Measurements from ENCODE around the gene SCYL2. TPM values are rescaled to one million over a fixed set of nuclear protein-coding genes. Genes with fewer than 3 reads are reported as not detected.

The SCYL2 gene
- total RNA-seq, 2 donors from 2014 or later, result 13.8 to 23.1 TPM

GRCh38 chr12:100317371-100317770 lies 50.4 kb downstream of the SCYL2 start:
- TF ChIP-seq, protein P1, sequence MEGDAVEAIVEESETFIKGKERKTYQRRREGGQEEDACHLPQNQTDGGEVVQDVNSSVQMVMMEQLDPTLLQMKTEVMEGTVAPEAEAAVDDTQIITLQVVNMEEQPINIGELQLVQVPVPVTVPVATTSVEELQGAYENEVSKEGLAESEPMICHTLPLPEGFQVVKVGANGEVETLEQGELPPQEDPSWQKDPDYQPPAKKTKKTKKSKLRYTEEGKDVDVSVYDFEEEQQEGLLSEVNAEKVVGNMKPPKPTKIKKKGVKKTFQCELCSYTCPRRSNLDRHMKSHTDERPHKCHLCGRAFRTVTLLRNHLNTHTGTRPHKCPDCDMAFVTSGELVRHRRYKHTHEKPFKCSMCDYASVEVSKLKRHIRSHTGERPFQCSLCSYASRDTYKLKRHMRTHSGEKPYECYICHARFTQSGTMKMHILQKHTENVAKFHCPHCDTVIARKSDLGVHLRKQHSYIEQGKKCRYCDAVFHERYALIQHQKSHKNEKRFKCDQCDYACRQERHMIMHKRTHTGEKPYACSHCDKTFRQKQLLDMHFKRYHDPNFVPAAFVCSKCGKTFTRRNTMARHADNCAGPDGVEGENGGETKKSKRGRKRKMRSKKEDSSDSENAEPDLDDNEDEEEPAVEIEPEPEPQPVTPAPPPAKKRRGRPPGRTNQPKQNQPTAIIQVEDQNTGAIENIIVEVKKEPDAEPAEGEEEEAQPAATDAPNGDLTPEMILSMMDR (IDR thresholded peaks at IDR 0.05), result no peak
- no peak for TF ChIP-seq POLR2A (IDR thresholded peaks at IDR 0.05)
- Histone ChIP-seq H3K36me3 (replicated peaks in 1 of 2; ENCODE audit: insufficient read depth in 1 of 2, low read depth in 2 of 2) (peaks cover 0 to 6% of the 10 kb centered on the region in 2 donors), H3K9me3 (no peaks in the 10 kb centered on the region), H3K27ac (no peak overlapping the region), H3K4me1 (no peaks in the 10 kb centered on the region), H3K27me3 (no peaks in the 10 kb centered on the region), H3K4me3 (no peak overlapping the region)
- DNase-seq (no peak), ATAC-seq (no peak)
- intact Hi-C loops (cut with DNase I), result no loop called here
- 91 to 98% methylated on average over 2 of the region's 2 CpGs for WGBS, 2 donors

- H3K4me1 ChIP-seq, result no peaks in the 10 kb centered on the region
- no peak overlapping the region for H3K27ac ChIP-seq
- intact Hi-C loops (cut with DNase I), result no loop called here
- no peak for TF ChIP-seq POLR2A (IDR thresholded peaks at IDR 0.05)
- TF ChIP-seq, protein P1 (IDR thresholded peaks at IDR 0.05), result no peak
- H3K9me3 ChIP-seq, result no peaks in the 10 kb centered on the region
- no peak for ATAC-seq
- peaks cover 5 to 7% of the 10 kb centered on the region in 2 donors for H3K36me3 ChIP-seq (replicated peaks in 1 of 2; ENCODE audit: insufficient read depth in 1 of 2, low read depth in 2 of 2)
- H3K4me3 ChIP-seq, result no peak overlapping the region
- H3K27me3 ChIP-seq, result no peaks in the 10 kb centered on the region
- DNase-seq, result no peak
These were observed 57.5 kb downstream of the SCYL2 start for GRCh38 chr12:100324498-100324897.

DNA sequence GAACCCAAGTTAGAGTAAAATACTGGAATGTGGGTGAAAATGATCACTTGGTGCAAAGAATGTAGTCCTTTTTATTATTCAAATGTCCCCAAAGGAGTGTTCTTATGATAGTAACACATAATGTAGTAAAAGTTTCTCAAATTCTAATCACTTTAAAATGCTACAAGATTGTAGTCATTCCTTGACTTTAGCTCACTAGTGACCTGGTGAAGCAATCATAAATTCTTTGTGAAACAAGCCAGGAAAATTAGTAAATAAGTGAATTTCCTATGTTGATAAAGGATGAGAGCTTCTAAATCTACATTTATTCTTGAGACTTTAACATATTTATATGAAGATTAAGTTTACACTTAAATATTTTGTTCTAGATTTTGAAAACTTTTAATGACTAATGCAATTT lies 59.2 kb downstream of the SCYL2 start:
- H3K9me3 ChIP-seq, result no peaks in the 10 kb centered on the region
- H3K27me3 ChIP-seq, result no peaks in the 10 kb centered on the region
- H3K4me3 ChIP-seq, result no peak overlapping the region
- ATAC-seq, result no peak
- H3K4me1 ChIP-seq, result no peaks in the 10 kb centered on the region
- intact Hi-C loops (cut with DNase I), result no loop called here
- peaks cover 7 to 12% of the 10 kb centered on the region in 2 donors for H3K36me3 ChIP-seq (replicated peaks in 1 of 2; ENCODE audit: insufficient read depth in 1 of 2, low read depth in 2 of 2)
- TF ChIP-seq POLR2A (IDR thresholded peaks at IDR 0.05), result no peak
- TF ChIP-seq, protein P1 (IDR thresholded peaks at IDR 0.05), result no peak
- H3K27ac ChIP-seq, result no peak overlapping the region
- DNase-seq, result no peak

GRCh38 chr12:100329800-100330199 lies 62.8 kb downstream of the SCYL2 start:
- WGBS, 2 donors, result 89 to 94% methylated on average over 2 of the region's 2 CpGs
- intact Hi-C loops (cut with DNase I), result no loop called here
- peaks cover 6 to 12% of the 10 kb centered on the region in 2 donors for H3K36me3 ChIP-seq (replicated peaks in 1 of 2; ENCODE audit: insufficient read depth in 1 of 2, low read depth in 2 of 2)

DNA sequence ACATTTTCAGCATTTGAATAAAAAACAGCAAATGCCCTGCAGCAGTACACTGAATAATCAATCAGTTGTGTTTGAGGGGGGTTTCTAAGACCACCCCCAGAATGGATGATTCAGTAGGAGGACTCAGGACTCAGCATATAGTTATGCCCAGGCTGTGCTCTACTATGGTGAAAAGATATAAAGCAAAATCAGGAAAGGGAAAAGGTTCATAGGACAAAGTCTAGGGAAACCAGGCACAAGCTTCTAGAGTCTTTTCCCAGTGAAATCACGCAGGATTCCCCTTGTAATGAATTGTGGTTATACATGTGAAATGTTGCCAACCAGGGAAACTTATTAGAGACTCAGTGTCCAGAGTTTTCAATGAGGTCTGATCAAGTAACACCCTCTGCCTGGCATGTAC lies 64.9 kb downstream of the SCYL2 start:
- WGBS, 2 donors, result 67 to 96% methylated on average over 1 of the region's 1 CpG
- Histone ChIP-seq H3K27me3 (no peaks in the 10 kb centered on the region), H3K4me3 (no peak overlapping the region), H3K4me1 (peaks cover 3% of the 10 kb centered on the region), H3K36me3 (replicated peaks in 1 of 2; ENCODE audit: insufficient read depth in 1 of 2, low read depth in 2 of 2) (peaks cover 0 to 12% of the 10 kb centered on the region in 2 donors), H3K9me3 (no peaks in the 10 kb centered on the region), H3K27ac (no peak overlapping the region)
- intact Hi-C loops (cut with DNase I), result no loop called here
- DNase-seq (no peak), ATAC-seq (no peak)
- TF ChIP-seq POLR2A (IDR thresholded peaks at IDR 0.05), result no peak
- TF ChIP-seq, protein P1 (IDR thresholded peaks at IDR 0.05), result no peak

More at GRCh38 chr12:100329800-100330199, 62.8 kb downstream of the SCYL2 start:
- Histone ChIP-seq H3K27me3 (no peaks in the 10 kb centered on the region), H3K4me3 (no peak overlapping the region), H3K4me1 (no peaks in the 10 kb centered on the region), H3K9me3 (no peaks in the 10 kb centered on the region), H3K27ac (no peak overlapping the region)
- ATAC-seq (no peak), DNase-seq (no peak)
- no peak for TF ChIP-seq POLR2A (IDR thresholded peaks at IDR 0.05)
- TF ChIP-seq, protein P1 (IDR thresholded peaks at IDR 0.05), result no peak

Measured in body of pancreas (tissue), 4 donors.